Measurements from ENCODE around the gene TMSB10.

TMSB10 gene

DNA sequence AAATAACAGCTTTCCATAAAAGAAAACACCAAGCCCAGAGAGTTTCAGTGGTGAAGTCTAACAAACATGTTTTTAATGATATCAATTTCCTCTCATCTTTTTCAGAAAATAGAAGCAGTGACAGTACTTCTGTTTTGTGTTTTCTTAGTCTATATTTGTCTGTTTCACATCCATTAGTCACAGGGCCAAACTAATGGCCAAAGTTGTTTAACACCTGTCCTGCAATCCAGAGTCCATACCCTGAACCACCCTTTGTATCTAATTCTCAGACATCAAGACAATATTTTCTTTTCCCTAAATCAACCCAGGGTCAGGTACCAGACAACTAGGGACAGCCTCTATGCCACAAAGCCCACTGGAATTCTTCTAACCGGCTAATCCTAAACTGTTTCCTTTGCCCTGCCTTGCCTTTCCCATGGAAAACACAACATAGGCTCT, 25.9 kb downstream of the TMSB10 start:
- H3K9me2 ChIP-seq (replicated peaks; ENCODE audit: insufficient read depth, low read length): no peaks in the 10 kb centered on the region
- H3K9me3 ChIP-seq (ENCODE audit: insufficient read depth, low read length): no peaks in the 10 kb centered on the region
- H3K79me2 ChIP-seq (ENCODE audit: insufficient read depth, low read length): no peaks in the 10 kb centered on the region; the same call in 1 of the 2 replicates
- peaks cover 12% of the 10 kb centered on the region; the same call in 1 of the 2 replicates for H3F3A ChIP-seq (ENCODE audit: insufficient read depth)
- no peaks in the 10 kb centered on the region for H3K36me3 ChIP-seq (ENCODE audit: low read length)
- no peaks in the 10 kb centered on the region for H3K27me3 ChIP-seq (ENCODE audit: low read length)
- H3K27ac ChIP-seq (ENCODE audit: low read depth, low read length): no peak overlapping the region
- no peak overlapping the region for H3K9ac ChIP-seq (ENCODE audit: low read length)
- no peak overlapping the region for H3K4me2 ChIP-seq (ENCODE audit: low read depth, low read length, poor library complexity, severe bottlenecking)
- no peak overlapping the region for H2AFZ ChIP-seq (ENCODE audit: low read depth, low read length, severe bottlenecking)
- TF ChIP-seq EZH2phosphoT487 (conservative IDR thresholded peaks at IDR 0.05; ENCODE audit: low read length): no peak
- TF ChIP-seq, protein P1, sequence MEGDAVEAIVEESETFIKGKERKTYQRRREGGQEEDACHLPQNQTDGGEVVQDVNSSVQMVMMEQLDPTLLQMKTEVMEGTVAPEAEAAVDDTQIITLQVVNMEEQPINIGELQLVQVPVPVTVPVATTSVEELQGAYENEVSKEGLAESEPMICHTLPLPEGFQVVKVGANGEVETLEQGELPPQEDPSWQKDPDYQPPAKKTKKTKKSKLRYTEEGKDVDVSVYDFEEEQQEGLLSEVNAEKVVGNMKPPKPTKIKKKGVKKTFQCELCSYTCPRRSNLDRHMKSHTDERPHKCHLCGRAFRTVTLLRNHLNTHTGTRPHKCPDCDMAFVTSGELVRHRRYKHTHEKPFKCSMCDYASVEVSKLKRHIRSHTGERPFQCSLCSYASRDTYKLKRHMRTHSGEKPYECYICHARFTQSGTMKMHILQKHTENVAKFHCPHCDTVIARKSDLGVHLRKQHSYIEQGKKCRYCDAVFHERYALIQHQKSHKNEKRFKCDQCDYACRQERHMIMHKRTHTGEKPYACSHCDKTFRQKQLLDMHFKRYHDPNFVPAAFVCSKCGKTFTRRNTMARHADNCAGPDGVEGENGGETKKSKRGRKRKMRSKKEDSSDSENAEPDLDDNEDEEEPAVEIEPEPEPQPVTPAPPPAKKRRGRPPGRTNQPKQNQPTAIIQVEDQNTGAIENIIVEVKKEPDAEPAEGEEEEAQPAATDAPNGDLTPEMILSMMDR (IDR thresholded peaks at IDR 0.05; ENCODE audit: insufficient read depth, low read length, poor library complexity, severe bottlenecking): no peak
- no peaks in the 10 kb centered on the region for H4K20me1 ChIP-seq (ENCODE audit: low read depth, low read length)
- H3K4me3 ChIP-seq (ENCODE audit: insufficient read depth, low read length, poor library complexity, severe bottlenecking): no peak overlapping the region

- no peak overlapping the region for H3K9ac ChIP-seq (ENCODE audit: low read length)
- H3K27me3 ChIP-seq (ENCODE audit: low read length): no peaks in the 10 kb centered on the region
- peaks cover 9% of the 10 kb centered on the region for H3F3A ChIP-seq (ENCODE audit: insufficient read depth)
- H3K4me2 ChIP-seq (ENCODE audit: low read depth, low read length, poor library complexity, severe bottlenecking): no peak overlapping the region
- H3K27ac ChIP-seq (ENCODE audit: low read depth, low read length): peak overlapping the region; percentile 38
- no peaks in the 10 kb centered on the region for H3K9me2 ChIP-seq (replicated peaks; ENCODE audit: insufficient read depth, low read length)
- H3K4me3 ChIP-seq (ENCODE audit: insufficient read depth, low read length, poor library complexity, severe bottlenecking): no peak overlapping the region
- TF ChIP-seq, protein P1 (IDR thresholded peaks at IDR 0.05; ENCODE audit: insufficient read depth, low read length, poor library complexity, severe bottlenecking): no peak
- no peak for TF ChIP-seq EZH2phosphoT487 (conservative IDR thresholded peaks at IDR 0.05; ENCODE audit: low read length)
- H3K79me2 ChIP-seq (ENCODE audit: insufficient read depth, low read length): no peaks in the 10 kb centered on the region; the same call in 1 of the 2 replicates
- H3K36me3 ChIP-seq (ENCODE audit: low read length): no peaks in the 10 kb centered on the region
- no peaks in the 10 kb centered on the region for H3K9me3 ChIP-seq (ENCODE audit: insufficient read depth, low read length)
- no peaks in the 10 kb centered on the region for H4K20me1 ChIP-seq (ENCODE audit: low read depth, low read length)
- peak overlapping the region; percentile 29 for H2AFZ ChIP-seq (ENCODE audit: low read depth, low read length, severe bottlenecking)
Measured at GRCh38 chr2:84938194-84938879, 32.9 kb downstream of the TMSB10 start.

- Histone ChIP-seq H3F3A (ENCODE audit: insufficient read depth) (peaks cover 9% of the 10 kb centered on the region), H3K4me2 (ENCODE audit: low read depth, low read length, poor library complexity, severe bottlenecking) (peak overlapping the region; percentile 72), H3K27ac (ENCODE audit: low read depth, low read length) (peak overlapping the region; percentile 89), H3K79me2 (ENCODE audit: insufficient read depth, low read length) (no peaks in the 10 kb centered on the region; the same call in 1 of the 2 replicates), H3K4me3 (ENCODE audit: insufficient read depth, low read length, poor library complexity, severe bottlenecking) (no peak overlapping the region), H3K9me2 (replicated peaks; ENCODE audit: insufficient read depth, low read length) (no peaks in the 10 kb centered on the region), H3K36me3 (ENCODE audit: low read length) (no peaks in the 10 kb centered on the region), H3K27me3 (ENCODE audit: low read length) (no peaks in the 10 kb centered on the region), H3K9me3 (ENCODE audit: insufficient read depth, low read length) (no peaks in the 10 kb centered on the region), H4K20me1 (ENCODE audit: low read depth, low read length) (no peaks in the 10 kb centered on the region), H2AFZ (ENCODE audit: low read depth, low read length, severe bottlenecking) (peak overlapping the region; percentile 49), H3K9ac (ENCODE audit: low read length) (peak overlapping the region; percentile 56)
- TF ChIP-seq, protein P1 (IDR thresholded peaks at IDR 0.05; ENCODE audit: insufficient read depth, low read length, poor library complexity, severe bottlenecking): no peak
- TF ChIP-seq EZH2phosphoT487 (conservative IDR thresholded peaks at IDR 0.05; ENCODE audit: low read length): no peak
Measured at GRCh38 chr2:84939426-84940087, 34.1 kb downstream of the TMSB10 start.
